ENCODE data around the gene SLC12A5. TPM values are rescaled to one million over a fixed set of nuclear protein-coding genes. Genes with fewer than 3 reads are reported as not detected.

Gene SLC12A5
- total RNA-seq, 1 experiment from 2014 or later: 4.3 TPM

DNA sequence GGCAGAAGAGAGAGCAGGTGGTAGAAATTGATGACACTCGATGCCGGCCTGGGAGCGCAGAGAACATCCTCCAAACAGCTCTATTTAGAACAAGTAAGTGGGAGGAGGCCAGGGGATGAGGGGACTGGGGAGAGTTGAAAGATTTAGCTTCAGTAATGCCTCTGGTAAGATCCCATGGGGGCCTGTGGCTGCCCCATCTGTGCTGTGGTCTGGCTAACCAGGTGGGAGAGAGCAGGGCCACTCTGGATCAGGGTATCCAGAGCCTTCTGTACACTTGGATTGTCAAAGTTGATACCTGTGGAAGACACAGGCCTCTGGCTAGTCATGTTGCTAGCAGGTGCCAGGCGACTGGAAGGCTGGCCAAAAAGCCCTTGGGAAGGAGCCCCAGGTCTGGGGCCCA, 33.1 kb downstream of the SLC12A5 start:
- DNase-seq: no peak
- H3K36me3 ChIP-seq (replicated peaks; ENCODE audit: control insufficient read depth, insufficient read depth, low read length): peaks cover 30% of the 10 kb centered on the region
- no peak overlapping the region for H3K4me3 ChIP-seq (ENCODE audit: insufficient read depth, low read depth, low read length)
- peaks cover 26% of the 10 kb centered on the region for H3K27me3 ChIP-seq (ENCODE audit: control insufficient read depth, insufficient read depth, low read length)

DNA sequence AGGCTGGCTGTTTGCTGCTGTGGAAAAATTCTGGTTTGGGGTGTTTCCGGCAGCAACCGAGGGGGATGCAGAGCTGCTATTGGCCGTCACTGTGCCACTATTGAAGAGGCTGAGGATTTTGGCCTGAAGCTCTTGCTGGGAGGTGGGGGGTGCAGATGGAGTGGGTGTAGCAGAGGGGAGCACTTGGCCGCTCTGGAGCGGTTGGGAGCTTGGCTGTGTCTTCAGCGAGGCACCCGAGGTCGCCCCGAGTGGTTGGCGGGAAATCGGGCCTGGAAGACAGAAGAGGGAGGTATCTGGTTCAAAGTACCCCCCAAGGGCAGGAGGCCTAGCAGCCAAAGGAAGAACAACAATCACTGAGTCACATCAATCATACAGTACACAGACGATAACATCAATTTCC, 33.6 kb downstream of the SLC12A5 start:
- no peak for DNase-seq

DNA sequence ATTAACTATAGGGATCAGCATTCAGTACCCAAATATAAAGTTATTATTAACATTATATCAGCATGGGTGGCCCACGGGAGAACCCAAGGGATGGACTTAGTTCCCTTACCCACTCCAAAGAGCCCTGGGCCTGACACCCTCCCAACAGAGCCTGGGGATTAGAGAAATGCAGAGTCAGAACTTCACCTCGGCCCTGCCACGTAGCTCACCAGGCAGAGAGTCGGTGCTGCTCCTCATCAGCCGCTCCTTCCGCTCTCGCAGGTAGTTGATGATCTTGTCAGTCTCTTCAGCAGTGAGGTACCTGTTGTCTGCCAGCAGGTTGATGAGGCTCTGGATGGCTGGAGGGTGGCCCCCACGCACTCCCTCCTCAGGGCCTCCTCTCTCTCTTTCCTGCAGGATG, 34.1 kb downstream of the SLC12A5 start:
- H3K27me3 ChIP-seq (ENCODE audit: control insufficient read depth, insufficient read depth, low read length): peaks cover 16% of the 10 kb centered on the region
- no peak for DNase-seq
- peaks cover 30% of the 10 kb centered on the region for H3K36me3 ChIP-seq (replicated peaks; ENCODE audit: control insufficient read depth, insufficient read depth, low read length)
- H3K4me3 ChIP-seq (ENCODE audit: insufficient read depth, low read depth, low read length): no peak overlapping the region

More for the DNA sequence above, 33.6 kb downstream of the SLC12A5 start:
- peaks cover 30% of the 10 kb centered on the region for H3K36me3 ChIP-seq (replicated peaks; ENCODE audit: control insufficient read depth, insufficient read depth, low read length)
- peaks cover 22% of the 10 kb centered on the region for H3K27me3 ChIP-seq (ENCODE audit: control insufficient read depth, insufficient read depth, low read length)
- no peak overlapping the region for H3K4me3 ChIP-seq (ENCODE audit: insufficient read depth, low read depth, low read length)

DNA sequence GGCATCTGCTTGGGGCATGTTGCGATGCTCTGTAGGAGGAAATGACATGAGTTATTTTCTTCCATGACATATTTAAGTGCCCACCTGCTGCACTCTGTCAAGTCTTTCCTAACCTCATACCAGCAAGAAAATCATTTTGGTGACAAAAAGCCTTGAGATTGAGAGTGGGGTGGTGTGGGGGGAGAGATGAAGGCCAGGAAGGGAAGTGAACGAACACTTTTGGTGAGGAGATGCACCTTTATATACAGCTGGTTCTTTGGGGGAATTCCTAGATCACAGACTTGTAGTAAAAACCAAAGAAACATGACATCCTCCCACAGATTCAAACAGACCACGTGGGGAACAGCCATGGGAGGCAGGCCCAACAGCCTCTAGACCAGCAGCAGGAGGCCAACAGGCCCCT, 34.6 kb downstream of the SLC12A5 start:
- no peak for DNase-seq
- Histone ChIP-seq H3K4me3 (ENCODE audit: insufficient read depth, low read depth, low read length) (no peak overlapping the region), H3K36me3 (replicated peaks; ENCODE audit: control insufficient read depth, insufficient read depth, low read length) (peaks cover 30% of the 10 kb centered on the region), H3K27me3 (ENCODE audit: control insufficient read depth, insufficient read depth, low read length) (peaks cover 11% of the 10 kb centered on the region)

DNA sequence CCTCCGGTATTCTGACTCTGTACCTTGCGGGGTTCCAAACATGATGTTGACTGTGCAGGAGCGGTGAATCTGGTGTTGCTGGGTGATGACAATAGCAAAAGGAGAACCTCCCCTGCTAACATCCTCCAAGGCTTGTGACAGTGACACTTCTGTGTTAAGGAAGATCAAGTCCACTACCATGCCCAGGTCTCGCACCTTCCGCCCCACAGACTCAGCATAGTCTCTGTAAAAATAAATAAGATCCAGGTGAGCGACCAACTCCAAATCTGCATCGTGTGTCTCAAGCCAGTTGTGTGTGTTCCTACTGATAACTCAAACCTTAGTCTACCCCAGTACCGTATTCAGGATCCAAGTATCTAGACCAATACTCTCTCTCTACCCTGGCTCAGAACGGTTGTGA, 36.0 kb downstream of the SLC12A5 start:
- Histone ChIP-seq H3K27me3 (ENCODE audit: control insufficient read depth, insufficient read depth, low read length) (no peaks in the 10 kb centered on the region; the same call in 1 of the 2 replicates), H3K4me3 (ENCODE audit: insufficient read depth, low read depth, low read length) (no peak overlapping the region), H3K36me3 (replicated peaks; ENCODE audit: control insufficient read depth, insufficient read depth, low read length) (peaks cover 30% of the 10 kb centered on the region)
- DNase-seq: no peak

DNA sequence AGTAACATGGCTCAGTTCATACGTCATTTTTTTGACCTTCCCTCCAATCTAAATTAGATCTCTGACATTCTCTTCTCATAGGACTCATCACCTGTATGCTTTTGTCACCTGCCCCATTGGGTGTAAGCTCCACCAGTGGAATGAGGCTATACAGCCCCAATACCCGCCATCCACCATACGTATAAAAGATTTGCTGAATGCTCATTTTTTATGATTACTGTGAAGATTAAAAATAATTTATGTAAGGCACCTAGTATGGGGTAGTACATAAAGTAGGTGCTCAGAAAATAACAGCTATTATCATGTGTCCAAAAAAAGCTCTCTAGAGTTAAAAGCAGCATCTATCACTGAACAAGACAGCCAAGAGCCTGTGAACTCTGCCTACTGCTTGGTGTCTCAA, 36.7 kb downstream of the SLC12A5 start:
- no peaks in the 10 kb centered on the region for H3K27me3 ChIP-seq (ENCODE audit: control insufficient read depth, insufficient read depth, low read length)
- H3K4me3 ChIP-seq (ENCODE audit: insufficient read depth, low read depth, low read length): no peak overlapping the region
- peaks cover 30% of the 10 kb centered on the region for H3K36me3 ChIP-seq (replicated peaks; ENCODE audit: control insufficient read depth, insufficient read depth, low read length)
- DNase-seq: no peak

DNA sequence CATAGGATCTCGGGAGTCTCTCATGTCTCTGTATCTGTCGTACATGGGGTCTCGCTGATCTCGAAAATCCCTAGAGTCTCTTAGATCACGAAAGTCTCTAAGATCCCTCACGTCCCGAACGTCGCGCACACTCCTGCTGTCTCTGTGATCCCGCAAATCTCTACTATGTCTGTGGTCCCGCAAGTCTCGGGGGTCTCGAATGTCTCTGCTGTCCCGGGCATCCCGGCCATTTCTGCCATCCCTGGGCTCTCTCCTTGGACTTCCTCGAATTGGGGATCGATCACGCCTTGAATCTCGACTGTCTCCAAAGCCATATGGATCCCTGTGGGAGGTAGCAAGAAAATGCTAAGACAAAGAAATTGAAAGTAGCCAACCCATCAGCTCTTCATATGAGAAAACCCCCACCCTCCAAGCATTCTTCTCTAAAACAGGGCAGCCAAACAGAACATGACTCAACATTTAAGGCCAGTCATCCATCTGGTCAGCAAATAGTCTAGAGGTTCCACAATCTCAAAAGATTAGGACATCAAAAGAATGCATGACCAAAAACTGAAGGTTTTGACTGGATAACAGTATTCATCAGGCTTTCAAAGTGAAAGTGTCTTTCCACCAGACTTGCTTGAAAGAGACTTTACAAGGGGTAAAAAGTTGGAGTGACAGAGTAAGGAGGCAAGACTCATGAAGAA, 41.3 kb downstream of the SLC12A5 start:
- DNase-seq: no peak
- Histone ChIP-seq H3K36me3 (replicated peaks; ENCODE audit: control insufficient read depth, insufficient read depth, low read length) (peaks cover 4% of the 10 kb centered on the region), H3K4me3 (ENCODE audit: insufficient read depth, low read depth, low read length) (no peak overlapping the region), H3K27me3 (ENCODE audit: control insufficient read depth, insufficient read depth, low read length) (no peaks in the 10 kb centered on the region)

DNA sequence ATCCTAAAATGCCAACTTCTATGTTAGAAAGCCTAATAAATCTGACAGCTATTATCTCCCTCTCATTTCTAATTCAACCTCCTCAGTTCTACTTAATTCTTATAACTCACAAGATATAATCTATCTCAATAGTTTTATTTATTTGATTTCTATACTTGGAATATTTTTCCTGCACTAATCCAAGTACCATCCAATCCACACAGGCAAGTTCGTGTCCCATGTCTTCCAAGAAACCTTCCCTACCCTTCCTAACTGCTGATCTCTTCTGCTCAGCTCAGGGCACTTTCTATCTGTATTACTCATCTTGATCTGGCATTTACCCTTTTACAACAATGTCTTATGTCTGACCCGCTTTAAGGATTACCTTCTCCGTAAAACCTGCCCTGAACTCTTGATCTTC, 42.6 kb downstream of the SLC12A5 start:
- DNase-seq: no peak
- no peaks in the 10 kb centered on the region for H3K27me3 ChIP-seq (ENCODE audit: control insufficient read depth, insufficient read depth, low read length)
- H3K4me3 ChIP-seq (ENCODE audit: insufficient read depth, low read depth, low read length): no peak overlapping the region
- H3K36me3 ChIP-seq (replicated peaks; ENCODE audit: control insufficient read depth, insufficient read depth, low read length): peaks cover 2% of the 10 kb centered on the region

DNA sequence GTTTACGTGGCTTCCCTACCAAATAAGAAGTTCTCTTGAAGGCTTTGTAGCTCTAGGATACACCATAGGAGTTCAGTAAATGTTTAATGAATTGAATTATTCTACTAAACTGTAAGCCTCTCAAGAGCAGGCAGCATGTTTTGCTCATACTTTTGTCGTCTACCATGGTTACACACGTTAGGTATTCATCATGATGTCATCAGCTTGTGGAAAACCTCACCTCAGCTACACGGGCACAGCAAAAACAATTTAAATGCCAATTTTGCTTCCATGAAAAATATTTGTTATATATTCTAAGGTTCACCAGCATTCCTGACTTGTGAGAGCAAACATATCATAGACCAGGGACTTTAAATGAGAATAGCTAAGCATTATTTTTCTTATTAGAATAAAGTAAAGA, 44.0 kb downstream of the SLC12A5 start:
- DNase-seq: no peak
- peaks cover 2% of the 10 kb centered on the region for H3K36me3 ChIP-seq (replicated peaks; ENCODE audit: control insufficient read depth, insufficient read depth, low read length)

DNA sequence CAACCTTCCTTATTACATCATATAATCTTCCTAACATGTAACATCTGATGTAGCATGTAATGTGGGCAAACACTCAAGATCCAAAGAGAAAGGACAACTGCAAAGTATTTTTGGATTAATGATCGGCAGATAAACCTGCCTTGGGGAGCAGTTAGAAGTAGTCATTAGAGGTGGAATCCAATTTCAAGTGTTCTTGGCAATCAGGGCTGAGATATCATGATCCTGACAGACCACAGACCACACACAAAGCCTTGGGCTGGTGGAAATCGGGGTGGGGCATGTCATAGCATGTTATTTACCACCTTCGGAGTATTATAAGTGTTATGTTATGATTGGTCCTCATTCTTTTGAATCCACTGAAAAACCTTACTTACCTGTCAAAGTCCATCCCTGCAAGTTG, 44.4 kb downstream of the SLC12A5 start:
- H3K4me3 ChIP-seq (ENCODE audit: insufficient read depth, low read depth, low read length): no peak overlapping the region
- DNase-seq: no peak
- H3K27me3 ChIP-seq (ENCODE audit: control insufficient read depth, insufficient read depth, low read length): no peaks in the 10 kb centered on the region
- peaks cover 2% of the 10 kb centered on the region for H3K36me3 ChIP-seq (replicated peaks; ENCODE audit: control insufficient read depth, insufficient read depth, low read length)

More for the DNA sequence above, 44.0 kb downstream of the SLC12A5 start:
- no peaks in the 10 kb centered on the region for H3K27me3 ChIP-seq (ENCODE audit: control insufficient read depth, insufficient read depth, low read length)
- H3K4me3 ChIP-seq (ENCODE audit: insufficient read depth, low read depth, low read length): no peak overlapping the region

DNA sequence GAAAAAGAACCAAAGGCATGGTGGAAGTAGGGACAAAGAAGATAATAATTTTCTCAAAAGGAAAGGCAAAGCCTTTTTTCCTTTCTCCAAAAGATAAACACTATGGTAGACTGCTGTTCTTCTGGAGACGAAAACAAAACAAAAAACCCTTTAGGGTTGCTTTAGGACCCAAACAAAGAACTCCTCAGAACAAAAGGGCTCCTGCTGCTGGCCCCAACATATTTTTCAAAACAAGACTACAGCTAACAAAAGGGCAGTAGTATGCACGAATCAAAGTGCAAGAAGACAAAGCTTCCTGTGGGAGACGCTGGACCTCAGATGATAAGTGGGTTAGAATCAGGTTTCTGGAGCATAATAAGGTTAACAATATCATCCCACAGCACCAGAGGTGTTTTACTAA, 45.0 kb downstream of the SLC12A5 start:
- no peaks in the 10 kb centered on the region for H3K27me3 ChIP-seq (ENCODE audit: control insufficient read depth, insufficient read depth, low read length)
- no peak overlapping the region for H3K4me3 ChIP-seq (ENCODE audit: insufficient read depth, low read depth, low read length)
- peaks cover 2% of the 10 kb centered on the region for H3K36me3 ChIP-seq (replicated peaks; ENCODE audit: control insufficient read depth, insufficient read depth, low read length)
- no peak for DNase-seq

DNA sequence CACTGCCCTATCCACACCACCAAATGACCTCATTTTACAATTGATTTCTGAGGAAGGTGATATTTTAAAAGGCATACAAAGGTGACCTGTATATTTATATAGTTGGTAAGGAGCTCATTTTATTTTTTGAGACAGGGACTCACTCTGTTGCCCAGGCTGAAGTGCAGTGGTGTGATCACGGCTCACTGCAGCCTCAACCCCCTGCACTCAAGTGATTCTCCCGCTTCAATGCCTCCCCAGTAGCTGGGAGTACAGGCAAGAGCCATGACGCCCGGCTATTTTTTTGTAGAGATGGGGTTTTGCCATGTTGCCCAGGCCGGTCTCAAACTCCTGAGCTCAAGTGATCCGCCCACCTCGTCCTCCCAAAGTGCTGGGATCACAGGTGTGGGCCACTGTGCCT, 47.8 kb downstream of the SLC12A5 start:
- H3K4me3 ChIP-seq (ENCODE audit: insufficient read depth, low read depth, low read length): no peak overlapping the region
- peaks cover 2% of the 10 kb centered on the region for H3K36me3 ChIP-seq (replicated peaks; ENCODE audit: control insufficient read depth, insufficient read depth, low read length)
- no peak for DNase-seq
- H3K27me3 ChIP-seq (ENCODE audit: control insufficient read depth, insufficient read depth, low read length): no peaks in the 10 kb centered on the region

DNA sequence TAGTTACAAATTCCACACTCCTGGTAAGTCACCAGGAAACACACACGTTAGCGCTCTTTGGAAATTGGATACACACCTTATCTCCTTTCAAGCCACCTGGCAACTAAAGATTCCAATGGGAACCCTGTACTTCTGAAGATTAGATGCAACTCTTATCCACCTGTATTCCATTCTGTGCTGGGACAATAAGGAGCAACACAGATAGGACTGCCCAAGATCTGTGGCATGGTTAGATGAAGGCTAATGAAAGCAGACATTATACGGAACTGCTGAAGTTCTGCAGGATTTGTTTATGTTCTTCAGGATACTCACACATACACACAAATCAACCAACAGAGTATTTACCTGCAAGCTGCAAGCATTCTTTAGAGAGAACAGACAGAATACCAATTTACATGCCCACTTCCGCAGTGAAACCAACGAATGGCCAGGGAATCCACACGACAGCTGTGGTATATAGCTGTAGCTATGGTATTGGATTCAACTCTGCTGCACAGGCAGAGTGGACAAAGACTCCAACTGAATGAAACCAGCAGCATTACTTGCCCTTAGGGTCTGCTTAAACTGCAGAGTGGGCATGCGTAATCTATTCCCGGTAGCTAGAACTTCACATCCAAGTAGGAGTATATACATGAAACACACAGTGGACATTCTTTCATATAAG, 48.8 kb downstream of the SLC12A5 start:
- H3K4me3 ChIP-seq (ENCODE audit: insufficient read depth, low read depth, low read length): no peak overlapping the region

DNA sequence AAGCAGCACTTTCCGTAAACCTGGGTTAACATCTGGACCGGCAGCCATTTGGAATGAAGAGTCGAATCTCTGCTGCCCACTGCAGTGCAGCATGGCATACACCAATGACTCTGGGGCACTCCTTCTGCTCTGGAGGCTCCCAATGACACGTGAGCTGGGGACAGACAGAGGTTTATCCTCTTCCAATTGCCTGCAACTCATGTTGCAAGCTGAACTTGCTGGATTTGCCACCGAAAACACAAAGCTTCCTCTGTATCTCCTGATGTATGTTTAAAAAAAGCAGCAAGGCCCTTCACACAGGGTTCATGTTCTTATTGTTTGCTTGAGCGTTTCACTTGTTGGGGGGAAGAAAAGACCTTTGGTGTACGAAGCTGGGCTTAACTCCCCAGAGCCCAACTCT, 49.9 kb downstream of the SLC12A5 start:
- DNase-seq: no peak
- no peak overlapping the region for H3K4me3 ChIP-seq (ENCODE audit: insufficient read depth, low read depth, low read length)
- peaks cover 2% of the 10 kb centered on the region for H3K36me3 ChIP-seq (replicated peaks; ENCODE audit: control insufficient read depth, insufficient read depth, low read length)
- no peaks in the 10 kb centered on the region for H3K27me3 ChIP-seq (ENCODE audit: control insufficient read depth, insufficient read depth, low read length)

More for the DNA sequence above, 48.8 kb downstream of the SLC12A5 start:
- DNase-seq: no peak
- Histone ChIP-seq H3K36me3 (replicated peaks; ENCODE audit: control insufficient read depth, insufficient read depth, low read length) (peaks cover 2% of the 10 kb centered on the region), H3K27me3 (ENCODE audit: control insufficient read depth, insufficient read depth, low read length) (no peaks in the 10 kb centered on the region)

DNA sequence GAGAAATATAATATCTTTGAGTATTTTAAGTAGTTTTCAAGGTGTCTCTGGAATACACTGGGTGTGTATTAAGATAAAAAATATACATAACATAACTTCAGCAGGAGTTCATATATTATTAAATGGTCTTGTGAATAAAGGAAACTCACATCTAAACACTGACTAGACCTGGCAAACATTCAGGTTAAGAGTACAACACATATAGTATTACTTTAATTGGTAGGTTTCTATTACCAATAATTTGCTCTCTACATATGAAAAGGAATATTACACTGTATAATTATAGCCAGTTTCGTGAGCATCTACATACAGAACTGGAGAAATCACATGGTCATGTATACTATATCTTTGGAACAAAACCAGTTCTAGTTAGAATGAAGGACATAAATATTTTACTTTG, 52.1 kb downstream of the SLC12A5 start:
- Histone ChIP-seq H3K4me3 (ENCODE audit: insufficient read depth, low read depth, low read length) (no peak overlapping the region), H3K36me3 (replicated peaks; ENCODE audit: control insufficient read depth, insufficient read depth, low read length) (peaks cover 2% of the 10 kb centered on the region), H3K27me3 (ENCODE audit: control insufficient read depth, insufficient read depth, low read length) (no peaks in the 10 kb centered on the region)
- no peak for DNase-seq
